ENCODE data around the gene CREB5. TPM values are rescaled to one million over a fixed set of nuclear protein-coding genes. Genes with fewer than 3 reads are reported as not detected.

Gene CREB5
- total and polyA plus RNA-seq, 2 donors (not counting 3 experiments of a cell fraction or from before 2014, with no cell fraction given): 19.6 to 28.4 TPM

DNA sequence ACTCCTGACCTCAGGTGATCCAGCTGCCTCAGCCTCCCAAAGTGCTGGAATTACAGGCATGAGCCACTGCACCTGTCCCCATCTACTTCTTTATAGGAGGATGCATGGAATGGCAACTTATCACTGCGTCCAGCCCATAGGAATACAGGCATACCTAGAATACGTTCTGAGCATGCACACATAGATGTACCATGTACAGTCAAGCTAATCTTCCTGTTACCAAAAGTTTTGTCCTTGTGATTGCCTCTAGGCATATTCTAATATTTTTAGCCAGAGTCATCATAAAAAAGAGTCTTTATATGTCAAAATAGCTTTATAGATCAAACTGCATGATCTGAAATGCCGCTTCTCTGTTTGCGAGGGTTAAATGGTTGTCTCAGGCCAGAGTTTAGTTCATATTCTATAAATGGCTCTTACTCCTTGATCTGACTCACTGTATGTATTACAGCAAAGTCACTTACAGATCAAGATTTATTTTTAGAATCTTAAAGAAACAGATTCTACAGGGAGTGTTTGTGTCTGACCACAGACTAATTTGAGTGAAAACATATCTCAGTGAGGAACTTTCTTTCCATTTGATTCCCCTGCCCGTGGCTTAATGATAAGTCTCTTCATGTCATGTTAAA, 210.9 kb downstream of the CREB5 start:
- Histone ChIP-seq H3K4me2 (ENCODE audit: insufficient read depth, low read length) (no peak overlapping the region), H3K9me1 (replicated peaks; ENCODE audit: control insufficient read depth, extremely low read depth, insufficient read depth, low read length) (no peaks in the 10 kb centered on the region), H3K4me1 (ENCODE audit: control insufficient read depth, extremely low read depth, insufficient read depth, low read length) (no peaks in the 10 kb centered on the region), H3K27ac (ENCODE audit: insufficient read depth, low read depth, low read length) (no peak overlapping the region), H3K27me3 (ENCODE audit: control insufficient read depth in 2 of 2, insufficient read depth in 2 of 2, low read length in 2 of 2) (no peaks in the 10 kb centered on the region), H4K20me1 (replicated peaks; ENCODE audit: control insufficient read depth, extremely low read depth, insufficient read depth, low read length) (no peaks in the 10 kb centered on the region), H3K36me3 (ENCODE audit: control insufficient read depth in 2 of 2, extremely low read depth in 1 of 2, insufficient read depth in 2 of 2, low read length in 2 of 2) (no peaks in the 10 kb centered on the region), H3K79me2 (ENCODE audit: control insufficient read depth, insufficient read depth, low read length) (no peaks in the 10 kb centered on the region), H3K9ac (replicated peaks; ENCODE audit: extremely low read depth, insufficient read depth, low read length) (no peak overlapping the region), H2AFZ (ENCODE audit: low read depth, low read length) (no peak overlapping the region), H3K4me3 (replicated peaks in 1 of 3; ENCODE audit: insufficient read depth in 1 of 3, low read depth in 1 of 3, low read length in 3 of 3) (no peak overlapping the region), H3K9me3 (replicated peaks; ENCODE audit: control insufficient read depth, insufficient read depth, low read length) (no peaks in the 10 kb centered on the region)
- dilution Hi-C loops (cut with MboI; ENCODE audit: extremely low pct_ligation_motif_present, low sequenced_read_pairs): no loop called here
- intact Hi-C loops (cut with micrococcal nuclease): no loop called here
- BruUV-seq (replicated peaks): no TSS peak
- DNase-seq (ENCODE audit: low read depth, low spot score) (no peak), FAIRE-seq (no peak)
- TF ChIP-seq JUN (IDR thresholded peaks at IDR 0.05; ENCODE audit: borderline replicate concordance, insufficient read depth, insufficient read length, low read depth): peak; percentile 22
- TF ChIP-seq, protein P1, sequence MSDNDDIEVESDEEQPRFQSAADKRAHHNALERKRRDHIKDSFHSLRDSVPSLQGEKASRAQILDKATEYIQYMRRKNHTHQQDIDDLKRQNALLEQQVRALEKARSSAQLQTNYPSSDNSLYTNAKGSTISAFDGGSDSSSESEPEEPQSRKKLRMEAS (IDR thresholded peaks at IDR 0.05; ENCODE audit: insufficient read depth, insufficient read length): no peak
- CTCF ChIA-PET: interaction anchor here (1.1 kb wide), 1 partner anchor 11 kb away, joined by 3 read pairs; no protein-coding TSS in a partner anchor
- POLR2A ChIA-PET: no interaction called here

DNA sequence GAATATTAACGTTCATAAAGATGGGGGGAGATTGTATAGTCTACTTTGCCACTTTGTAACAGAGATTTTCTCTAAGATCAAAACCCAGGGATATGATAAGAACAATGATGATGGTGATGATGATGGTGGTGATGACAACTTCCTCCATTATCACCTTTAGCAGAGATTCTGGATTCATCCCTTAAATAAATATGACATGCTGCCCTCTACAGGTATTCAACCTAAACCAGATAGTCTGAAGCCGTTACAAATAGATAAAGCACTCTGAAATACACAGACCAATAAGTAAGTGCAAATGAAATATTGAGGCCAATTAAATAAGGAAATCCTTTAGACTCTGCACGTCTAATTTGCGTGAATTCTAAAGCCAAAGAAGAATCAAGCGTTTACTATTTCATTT, 211.5 kb downstream of the CREB5 start:
- Histone ChIP-seq H3K27ac (ENCODE audit: insufficient read depth, low read depth, low read length) (no peak overlapping the region), H3K79me2 (ENCODE audit: control insufficient read depth, insufficient read depth, low read length) (no peaks in the 10 kb centered on the region), H3K4me2 (ENCODE audit: insufficient read depth, low read length) (no peak overlapping the region), H3K4me3 (replicated peaks in 1 of 3; ENCODE audit: insufficient read depth in 1 of 3, low read depth in 1 of 3, low read length in 3 of 3) (no peak overlapping the region), H3K4me1 (ENCODE audit: control insufficient read depth, extremely low read depth, insufficient read depth, low read length) (no peaks in the 10 kb centered on the region), H3K9ac (replicated peaks; ENCODE audit: extremely low read depth, insufficient read depth, low read length) (no peak overlapping the region), H3K9me1 (replicated peaks; ENCODE audit: control insufficient read depth, extremely low read depth, insufficient read depth, low read length) (no peaks in the 10 kb centered on the region), H2AFZ (ENCODE audit: low read depth, low read length) (no peak overlapping the region), H3K9me3 (replicated peaks; ENCODE audit: control insufficient read depth, insufficient read depth, low read length) (no peaks in the 10 kb centered on the region), H3K27me3 (ENCODE audit: control insufficient read depth in 2 of 2, insufficient read depth in 2 of 2, low read length in 2 of 2) (no peaks in the 10 kb centered on the region), H4K20me1 (replicated peaks; ENCODE audit: control insufficient read depth, extremely low read depth, insufficient read depth, low read length) (no peaks in the 10 kb centered on the region), H3K36me3 (ENCODE audit: control insufficient read depth in 2 of 2, extremely low read depth in 1 of 2, insufficient read depth in 2 of 2, low read length in 2 of 2) (no peaks in the 10 kb centered on the region)
- no peak for DNase-seq (ENCODE audit: low read depth, low spot score)
- dilution Hi-C loops (cut with MboI; ENCODE audit: extremely low pct_ligation_motif_present, low sequenced_read_pairs): no loop called here
- ChIA-PET POLR2A (no interaction called here), CTCF (no interaction called here)
- intact Hi-C loops (cut with micrococcal nuclease): no loop called here
- no TSS peak for BruUV-seq (replicated peaks)
- no peak for TF ChIP-seq FOS (IDR thresholded peaks at IDR 0.05; ENCODE audit: borderline replicate concordance, insufficient read depth, low read length)
- TF ChIP-seq EZH2 (IDR thresholded peaks at IDR 0.05; ENCODE audit: borderline replicate concordance, low read depth, low read length, severe bottlenecking): no peak
- TF ChIP-seq POLR2A (IDR thresholded peaks at IDR 0.05; ENCODE audit: low read depth, low read length): no peak
- TF ChIP-seq, protein P2, sequence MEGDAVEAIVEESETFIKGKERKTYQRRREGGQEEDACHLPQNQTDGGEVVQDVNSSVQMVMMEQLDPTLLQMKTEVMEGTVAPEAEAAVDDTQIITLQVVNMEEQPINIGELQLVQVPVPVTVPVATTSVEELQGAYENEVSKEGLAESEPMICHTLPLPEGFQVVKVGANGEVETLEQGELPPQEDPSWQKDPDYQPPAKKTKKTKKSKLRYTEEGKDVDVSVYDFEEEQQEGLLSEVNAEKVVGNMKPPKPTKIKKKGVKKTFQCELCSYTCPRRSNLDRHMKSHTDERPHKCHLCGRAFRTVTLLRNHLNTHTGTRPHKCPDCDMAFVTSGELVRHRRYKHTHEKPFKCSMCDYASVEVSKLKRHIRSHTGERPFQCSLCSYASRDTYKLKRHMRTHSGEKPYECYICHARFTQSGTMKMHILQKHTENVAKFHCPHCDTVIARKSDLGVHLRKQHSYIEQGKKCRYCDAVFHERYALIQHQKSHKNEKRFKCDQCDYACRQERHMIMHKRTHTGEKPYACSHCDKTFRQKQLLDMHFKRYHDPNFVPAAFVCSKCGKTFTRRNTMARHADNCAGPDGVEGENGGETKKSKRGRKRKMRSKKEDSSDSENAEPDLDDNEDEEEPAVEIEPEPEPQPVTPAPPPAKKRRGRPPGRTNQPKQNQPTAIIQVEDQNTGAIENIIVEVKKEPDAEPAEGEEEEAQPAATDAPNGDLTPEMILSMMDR (IDR thresholded peaks at IDR 0.05; ENCODE audit: extremely low read depth in 1 of 2, insufficient read depth in 1 of 2, low read depth in 1 of 2, low read length in 2 of 2): no peak
- TF ChIP-seq GATA2 (IDR thresholded peaks at IDR 0.05; ENCODE audit: insufficient read depth, insufficient read length, low read depth, low read length): no peak
- TF ChIP-seq, protein P1 (IDR thresholded peaks at IDR 0.05; ENCODE audit: insufficient read depth, insufficient read length): no peak
- TF ChIP-seq MYC (IDR thresholded peaks at IDR 0.05; ENCODE audit: low read depth, low read length): no peak
- no peak for TF ChIP-seq JUN (IDR thresholded peaks at IDR 0.05; ENCODE audit: borderline replicate concordance, insufficient read depth, insufficient read length, low read depth)
- no peak for TF ChIP-seq POLR2AphosphoS5 (IDR thresholded peaks at IDR 0.05; ENCODE audit: insufficient read depth, low read depth, low read length)
- peak; percentile 42 for FAIRE-seq

Data from endothelial cell of umbilical vein (primary cell).